ENCODE data around the gene KLHL12.
"Not testable (repeated sequence)": the region's sequence is repeated elsewhere in the genome, so short reads cannot be mapped to it uniquely, and the experiment has no call there.

KLHL12 gene

GRCh38 chr1:202909494-202909893, 17.5 kb downstream of the KLHL12 start:
- Histone ChIP-seq H3K79me2 (ENCODE audit: insufficient read depth, low read length) (no peaks in the 10 kb centered on the region), H3F3A (ENCODE audit: insufficient read depth, low read length) (no peaks in the 10 kb centered on the region), H3K4me3 (ENCODE audit: low read depth, low read length, poor library complexity, severe bottlenecking) (no peak overlapping the region), H3K27me3 (ENCODE audit: insufficient read depth, low read length) (no peaks in the 10 kb centered on the region), H4K20me1 (ENCODE audit: insufficient read depth, low read length) (no peaks in the 10 kb centered on the region), H3K9me3 (ENCODE audit: low read length) (no peaks in the 10 kb centered on the region), H2AFZ (ENCODE audit: low read length) (no peak overlapping the region), H3K4me1 (ENCODE audit: insufficient read depth, low read length, severe bottlenecking) (no peaks in the 10 kb centered on the region), H3K9me2 (ENCODE audit: low read depth, low read length) (no peaks in the 10 kb centered on the region), H3K9ac (ENCODE audit: low read length) (no peak overlapping the region), H3K4me2 (ENCODE audit: low read length) (no peak overlapping the region), H3K36me3 (ENCODE audit: insufficient read depth, low read length) (peaks cover 84% of the 10 kb centered on the region), H3K27ac (ENCODE audit: low read depth, low read length, poor library complexity, severe bottlenecking) (no peak overlapping the region)
- TF ChIP-seq, protein P1, sequence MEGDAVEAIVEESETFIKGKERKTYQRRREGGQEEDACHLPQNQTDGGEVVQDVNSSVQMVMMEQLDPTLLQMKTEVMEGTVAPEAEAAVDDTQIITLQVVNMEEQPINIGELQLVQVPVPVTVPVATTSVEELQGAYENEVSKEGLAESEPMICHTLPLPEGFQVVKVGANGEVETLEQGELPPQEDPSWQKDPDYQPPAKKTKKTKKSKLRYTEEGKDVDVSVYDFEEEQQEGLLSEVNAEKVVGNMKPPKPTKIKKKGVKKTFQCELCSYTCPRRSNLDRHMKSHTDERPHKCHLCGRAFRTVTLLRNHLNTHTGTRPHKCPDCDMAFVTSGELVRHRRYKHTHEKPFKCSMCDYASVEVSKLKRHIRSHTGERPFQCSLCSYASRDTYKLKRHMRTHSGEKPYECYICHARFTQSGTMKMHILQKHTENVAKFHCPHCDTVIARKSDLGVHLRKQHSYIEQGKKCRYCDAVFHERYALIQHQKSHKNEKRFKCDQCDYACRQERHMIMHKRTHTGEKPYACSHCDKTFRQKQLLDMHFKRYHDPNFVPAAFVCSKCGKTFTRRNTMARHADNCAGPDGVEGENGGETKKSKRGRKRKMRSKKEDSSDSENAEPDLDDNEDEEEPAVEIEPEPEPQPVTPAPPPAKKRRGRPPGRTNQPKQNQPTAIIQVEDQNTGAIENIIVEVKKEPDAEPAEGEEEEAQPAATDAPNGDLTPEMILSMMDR (IDR thresholded peaks at IDR 0.05; ENCODE audit: low read length), result no peak
- TF ChIP-seq EZH2 (IDR thresholded peaks at IDR 0.05; ENCODE audit: borderline replicate concordance, low read length), result no peak

GRCh38 chr1:202908998-202909397, 18.0 kb downstream of the KLHL12 start:
- Histone ChIP-seq H3K36me3 (ENCODE audit: insufficient read depth, low read length) (peaks cover 82% of the 10 kb centered on the region), H3K9ac (ENCODE audit: low read length) (no peak overlapping the region), H2AFZ (ENCODE audit: low read length) (no peak overlapping the region), H3K79me2 (ENCODE audit: insufficient read depth, low read length) (no peaks in the 10 kb centered on the region), H3F3A (ENCODE audit: insufficient read depth, low read length) (no peaks in the 10 kb centered on the region), H3K4me3 (ENCODE audit: low read depth, low read length, poor library complexity, severe bottlenecking) (no peak overlapping the region), H3K27ac (ENCODE audit: low read depth, low read length, poor library complexity, severe bottlenecking) (no peak overlapping the region), H3K27me3 (ENCODE audit: insufficient read depth, low read length) (no peaks in the 10 kb centered on the region), H3K9me3 (ENCODE audit: low read length) (no peaks in the 10 kb centered on the region), H4K20me1 (ENCODE audit: insufficient read depth, low read length) (no peaks in the 10 kb centered on the region), H3K4me1 (ENCODE audit: insufficient read depth, low read length, severe bottlenecking) (no peaks in the 10 kb centered on the region), H3K9me2 (ENCODE audit: low read depth, low read length) (no peaks in the 10 kb centered on the region), H3K4me2 (ENCODE audit: low read length) (no peak overlapping the region)
- TF ChIP-seq EZH2 (IDR thresholded peaks at IDR 0.05; ENCODE audit: borderline replicate concordance, low read length), result no peak
- TF ChIP-seq, protein P1 (IDR thresholded peaks at IDR 0.05; ENCODE audit: low read length), result no peak

DNA sequence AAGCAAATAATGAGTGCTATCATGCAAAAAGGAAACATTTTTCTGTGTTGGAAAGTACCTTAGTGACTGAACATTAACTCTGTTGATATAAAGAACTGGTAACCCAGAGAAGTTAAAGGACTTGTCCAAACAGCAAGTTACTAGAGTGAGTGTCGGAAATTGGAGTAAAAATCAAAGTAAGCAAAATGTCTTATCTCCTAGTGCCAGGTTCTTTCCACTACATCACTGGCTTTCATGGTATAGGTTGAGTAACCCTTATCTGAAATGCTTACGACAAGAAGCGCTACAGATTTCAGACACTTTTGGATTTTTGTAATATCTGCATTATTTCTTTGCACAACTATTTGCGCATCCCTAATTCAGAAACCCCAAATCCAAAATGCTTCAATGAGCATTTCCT, 21.7 kb downstream of the KLHL12 start:
- no peak overlapping the region for H3K9ac ChIP-seq (ENCODE audit: low read length)
- H3K27me3 ChIP-seq (ENCODE audit: insufficient read depth, low read length), result no peaks in the 10 kb centered on the region
- H4K20me1 ChIP-seq (ENCODE audit: insufficient read depth, low read length), result no peaks in the 10 kb centered on the region
- H3K9me2 ChIP-seq (ENCODE audit: low read depth, low read length), result no peaks in the 10 kb centered on the region
- H3K4me3 ChIP-seq (ENCODE audit: low read depth, low read length, poor library complexity, severe bottlenecking), result no peak overlapping the region
- H3K4me2 ChIP-seq (ENCODE audit: low read length), result no peak overlapping the region
- TF ChIP-seq EZH2 (IDR thresholded peaks at IDR 0.05; ENCODE audit: borderline replicate concordance, low read length), result no peak
- TF ChIP-seq, protein P1 (IDR thresholded peaks at IDR 0.05; ENCODE audit: low read length), result no peak
- H3F3A ChIP-seq (ENCODE audit: insufficient read depth, low read length), result no peaks in the 10 kb centered on the region
- peaks cover 67% of the 10 kb centered on the region for H3K36me3 ChIP-seq (ENCODE audit: insufficient read depth, low read length)
- H3K9me3 ChIP-seq (ENCODE audit: low read length), result no peaks in the 10 kb centered on the region
- H3K27ac ChIP-seq (ENCODE audit: low read depth, low read length, poor library complexity, severe bottlenecking), result no peak overlapping the region
- no peak overlapping the region for H2AFZ ChIP-seq (ENCODE audit: low read length)
- H3K79me2 ChIP-seq (ENCODE audit: insufficient read depth, low read length), result no peaks in the 10 kb centered on the region
- no peaks in the 10 kb centered on the region for H3K4me1 ChIP-seq (ENCODE audit: insufficient read depth, low read length, severe bottlenecking)

DNA sequence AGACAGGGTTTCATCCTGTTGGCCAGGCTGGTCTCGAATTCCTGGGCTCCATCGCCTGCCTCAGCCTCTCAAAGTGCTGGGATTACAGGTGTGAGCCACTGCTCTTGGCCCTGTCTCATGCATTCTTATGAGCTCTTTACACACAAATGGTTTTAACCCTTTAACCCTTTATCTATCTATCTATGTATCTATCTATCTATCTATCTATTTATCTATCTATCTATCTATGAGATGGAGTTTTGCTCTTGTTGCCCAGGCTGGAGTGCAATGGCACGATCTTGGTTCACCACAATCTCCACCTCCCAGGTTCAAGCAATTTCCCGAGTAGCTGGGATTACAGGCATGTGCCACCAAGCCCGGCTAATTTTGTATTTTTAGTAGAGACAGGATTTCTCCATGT, 23.2 kb downstream of the KLHL12 start:
- not testable (repeated sequence) for H3K27ac ChIP-seq (ENCODE audit: low read depth, low read length, poor library complexity, severe bottlenecking); H3K79me2 ChIP-seq (ENCODE audit: insufficient read depth, low read length); H3K9me3 ChIP-seq (ENCODE audit: low read length); H4K20me1 ChIP-seq (ENCODE audit: insufficient read depth, low read length); H3K4me2 ChIP-seq (ENCODE audit: low read length); H3K4me3 ChIP-seq (ENCODE audit: low read depth, low read length, poor library complexity, severe bottlenecking); H2AFZ ChIP-seq (ENCODE audit: low read length); H3K4me1 ChIP-seq (ENCODE audit: insufficient read depth, low read length, severe bottlenecking); H3F3A ChIP-seq (ENCODE audit: insufficient read depth, low read length); H3K9ac ChIP-seq (ENCODE audit: low read length); H3K9me2 ChIP-seq (ENCODE audit: low read depth, low read length); H3K27me3 ChIP-seq (ENCODE audit: insufficient read depth, low read length)
- peaks cover 64% of the 10 kb centered on the region for H3K36me3 ChIP-seq (ENCODE audit: insufficient read depth, low read length)

Data from OCI-LY1 (cell line).